GM08714 (cell line): ENCODE measurements around the gene HK3.
"Not testable (repeated sequence)": the region's sequence is repeated elsewhere in the genome, so short reads cannot be mapped to it uniquely, and the experiment has no call there.

Source experiments
- H3K4me3 ChIP-seq: fragments of 200-500 bp; sonication (Bioruptor generic); 2 replicates; pipeline ENCODE4 v1.5.1; 2014; ENCODE audit warnings: mild to moderate bottlenecking, low read length, inconsistent platforms
- ZNF274 ChIP-seq: IDR thresholded peaks from 2 replicates; pipeline ENCODE4 v1.6.1; 2012; ENCODE audit warnings: mild to moderate bottlenecking, low read depth, low read length

HK3 gene

GRCh38 chr5:176873541-176874172 lies 25.5 kb downstream of the HK3 start:
- no peak overlapping the region for H3K4me3 ChIP-seq
- TF ChIP-seq ZNF274: no peak

GRCh38 chr5:176873011-176873410 lies 26.1 kb downstream of the HK3 start:
- not testable (repeated sequence) for H3K4me3 ChIP-seq

- not testable (repeated sequence) for H3K4me3 ChIP-seq
Measured at GRCh38 chr5:176872586-176872985, 26.6 kb downstream of the HK3 start.

- not testable (repeated sequence) for H3K4me3 ChIP-seq
Measured at GRCh38 chr5:176870644-176871043, 28.5 kb downstream of the HK3 start.

GRCh38 chr5:176870110-176870591 lies 29.0 kb downstream of the HK3 start:
- no peak overlapping the region for H3K4me3 ChIP-seq
- no peak for TF ChIP-seq ZNF274

- no peak overlapping the region for H3K4me3 ChIP-seq
- TF ChIP-seq ZNF274: no peak
Measured at GRCh38 chr5:176869501-176870109, 29.5 kb downstream of the HK3 start.

- H3K4me3 ChIP-seq: no peak overlapping the region
- TF ChIP-seq ZNF274: no peak
Measured at GRCh38 chr5:176868731-176869130, 30.4 kb downstream of the HK3 start.

GRCh38 chr5:176868126-176868525 lies 31.0 kb downstream of the HK3 start:
- no peak overlapping the region for H3K4me3 ChIP-seq
- no peak for TF ChIP-seq ZNF274

- TF ChIP-seq ZNF274: no peak
- H3K4me3 ChIP-seq: no peak overlapping the region
Measured at GRCh38 chr5:176866707-176867310, 32.3 kb downstream of the HK3 start.

GRCh38 chr5:176865964-176866363 lies 33.2 kb downstream of the HK3 start:
- H3K4me3 ChIP-seq: no peak overlapping the region
- TF ChIP-seq ZNF274: no peak

GRCh38 chr5:176864755-176865154 lies 34.4 kb downstream of the HK3 start:
- no peak overlapping the region for H3K4me3 ChIP-seq
- no peak for TF ChIP-seq ZNF274

- no peak overlapping the region for H3K4me3 ChIP-seq
- TF ChIP-seq ZNF274: no peak
Measured at GRCh38 chr5:176863765-176864098, 35.4 kb downstream of the HK3 start.

GRCh38 chr5:176863041-176863764 lies 35.9 kb downstream of the HK3 start:
- no peak overlapping the region for H3K4me3 ChIP-seq
- no peak for TF ChIP-seq ZNF274

- TF ChIP-seq ZNF274: no peak
- H3K4me3 ChIP-seq: no peak overlapping the region
Measured at GRCh38 chr5:176862330-176862995, 36.7 kb downstream of the HK3 start.

- H3K4me3 ChIP-seq: no peak overlapping the region
Measured at GRCh38 chr5:176861276-176861675, 37.9 kb downstream of the HK3 start.

More at GRCh38 chr5:176861276-176861675, 37.9 kb downstream of the HK3 start:
- no peak for TF ChIP-seq ZNF274
